Astrocyte (in vitro differentiated cells and primary cell): ENCODE data around the gene CYP2U1. TPM values are rescaled to one million over a fixed set of nuclear protein-coding genes. Genes with fewer than 3 reads are reported as not detected.
A peak's percentile ranks its signal among the peaks of the same experiment; 100 is the strongest.

ENCODE experiments used
- DNase-seq: peaks from one replicate; pipeline ENCODE4 v3.0.0-alpha.2; 2010; ENCODE audit warnings: low read depth
- FAIRE-seq: peaks from 2 replicates; lab custom pipeline; 2011; peaks lifted over from hg19 to GRCh38; lab: Jason Lieb, UNC
- H2AFZ ChIP-seq: 2 replicates; pipeline ENCODE4 v1.6.0; 2012; ENCODE audit warnings: low read depth, low read length, inconsistent platforms
- H3K27ac ChIP-seq: 2 replicates; pipeline ENCODE4 v1.5.1; 2011; ENCODE audit warnings: low read depth, low read length, inconsistent platforms
- H3K27me3 ChIP-seq: 2 replicates; pipeline ENCODE4 v1.6.0; 2011; ENCODE audit warnings: low read length, inconsistent platforms; ENCODE audit not compliant: insufficient read depth
- H3K36me3 ChIP-seq: 2 replicates; pipeline ENCODE4 v1.5.1; 2011; ENCODE audit warnings: low read length, inconsistent platforms; ENCODE audit not compliant: insufficient read depth
- H3K4me1 ChIP-seq: 2 replicates; pipeline ENCODE4 v1.5.1; 2011; ENCODE audit warnings: low read length, inconsistent platforms; ENCODE audit not compliant: insufficient read depth
- H3K4me2 ChIP-seq: 2 replicates; pipeline ENCODE4 v1.6.0; 2012; ENCODE audit warnings: low read length, inconsistent platforms
- H3K4me3 ChIP-seq: 2 replicates; pipeline ENCODE4 v1.5.1; 2011; ENCODE audit warnings: low read depth, mild to moderate bottlenecking, low read length, inconsistent platforms; ENCODE audit not compliant: insufficient read depth
- H3K79me2 ChIP-seq: 2 replicates; pipeline ENCODE4 v1.6.0; 2012; ENCODE audit warnings: mild to moderate bottlenecking, low read length, inconsistent platforms; ENCODE audit not compliant: insufficient read depth
- H3K9ac ChIP-seq: 2 replicates; pipeline ENCODE4 v1.6.0; 2012; ENCODE audit warnings: mild to moderate bottlenecking, low read length, inconsistent platforms
- H3K9me3 ChIP-seq: 2 replicates; pipeline ENCODE4 v1.5.1; 2012; ENCODE audit warnings: low read depth, mild to moderate bottlenecking, low read length, inconsistent platforms; ENCODE audit not compliant: insufficient read depth
- H4K20me1 ChIP-seq: 2 replicates; pipeline ENCODE4 v1.6.0; 2012; ENCODE audit warnings: low read length, inconsistent platforms; ENCODE audit not compliant: insufficient read depth
- H3K27ac Mint-ChIP-seq: one replicate; pipeline ENCODE4 v1.8.0; 2021; ENCODE audit warnings: mild to moderate bottlenecking, mixed read lengths; ENCODE audit not compliant: unreplicated experiment
- H3K27me3 Mint-ChIP-seq: one replicate; pipeline ENCODE4 v1.8.0; 2021; ENCODE audit warnings: low read depth, mixed read lengths; ENCODE audit not compliant: unreplicated experiment
- H3K36me3 Mint-ChIP-seq: one replicate; pipeline ENCODE4 v1.8.0; 2021; ENCODE audit warnings: low read depth, mixed read lengths; ENCODE audit not compliant: unreplicated experiment
- H3K4me1 Mint-ChIP-seq: one replicate; pipeline ENCODE4 v1.8.0; 2021; ENCODE audit warnings: low read depth, mixed read lengths; ENCODE audit not compliant: unreplicated experiment
- H3K4me3 Mint-ChIP-seq: one replicate; pipeline ENCODE4 v1.8.0; 2021; ENCODE audit warnings: mild to moderate bottlenecking, moderate library complexity, mixed read lengths; ENCODE audit not compliant: unreplicated experiment
- H3K9me3 Mint-ChIP-seq: one replicate; pipeline ENCODE4 v1.8.0; 2021; ENCODE audit warnings: mild to moderate bottlenecking, mixed read lengths; ENCODE audit not compliant: unreplicated experiment
- EZH2 ChIP-seq: IDR thresholded peaks from 2 replicates; pipeline ENCODE4 v1.6.1; 2012; ENCODE audit warnings: mild to moderate bottlenecking, low read length, inconsistent platforms; ENCODE audit not compliant: insufficient read depth
- total RNA-seq: library from RNA; stranded (reverse); gene quantifications from 2 replicates; pipeline ENCODE4 v1.2.1, GENCODE V29; 2021
- TF ChIP-seq, protein P1 (sequence below): IDR thresholded peaks from 2 replicates; pipeline ENCODE4 v1.5.1; 2011; ENCODE audit warnings: low read depth, mild to moderate bottlenecking, inconsistent platforms, low read length, moderate library complexity; ENCODE audit not compliant: insufficient read depth

CYP2U1 gene
- total RNA-seq, 1 donor from 2014 or later: 7.6 TPM

DNA sequence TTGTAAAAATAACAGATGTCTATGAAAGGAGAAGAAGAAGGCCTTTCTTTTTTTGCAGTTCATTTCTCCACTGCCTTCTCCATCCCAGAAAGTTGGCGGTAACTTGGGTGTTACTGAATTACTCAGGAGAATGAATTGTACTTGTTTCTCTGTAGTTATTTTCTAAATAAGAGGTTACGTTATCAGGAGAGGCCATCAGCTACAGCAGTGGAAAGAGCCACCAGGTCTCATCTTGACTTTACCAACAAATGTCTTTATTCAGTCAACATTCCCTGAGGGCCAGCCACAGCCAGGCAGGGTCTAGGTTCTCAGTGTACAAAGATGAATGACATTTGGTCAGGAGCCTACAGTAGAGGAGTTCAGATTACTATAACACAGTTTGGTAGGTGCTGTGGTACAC is 66.4 kb downstream of the CYP2U1 start:
- Histone ChIP-seq H3K9me3 (no peaks in the 10 kb centered on the region), H3K4me3 (no peak overlapping the region), H3K79me2 (peaks cover 27% of the 10 kb centered on the region), H3K4me1 (peaks cover 16% of the 10 kb centered on the region), H3K4me2 (peak overlapping the region; percentile 6), H3K36me3 (no peaks in the 10 kb centered on the region), H4K20me1 (peaks cover 19% of the 10 kb centered on the region), H3K27ac (no peak overlapping the region), H3K9ac (no peak overlapping the region), H3K27me3 (no peaks in the 10 kb centered on the region), H2AFZ (no peak overlapping the region)
- TF ChIP-seq, protein P1, sequence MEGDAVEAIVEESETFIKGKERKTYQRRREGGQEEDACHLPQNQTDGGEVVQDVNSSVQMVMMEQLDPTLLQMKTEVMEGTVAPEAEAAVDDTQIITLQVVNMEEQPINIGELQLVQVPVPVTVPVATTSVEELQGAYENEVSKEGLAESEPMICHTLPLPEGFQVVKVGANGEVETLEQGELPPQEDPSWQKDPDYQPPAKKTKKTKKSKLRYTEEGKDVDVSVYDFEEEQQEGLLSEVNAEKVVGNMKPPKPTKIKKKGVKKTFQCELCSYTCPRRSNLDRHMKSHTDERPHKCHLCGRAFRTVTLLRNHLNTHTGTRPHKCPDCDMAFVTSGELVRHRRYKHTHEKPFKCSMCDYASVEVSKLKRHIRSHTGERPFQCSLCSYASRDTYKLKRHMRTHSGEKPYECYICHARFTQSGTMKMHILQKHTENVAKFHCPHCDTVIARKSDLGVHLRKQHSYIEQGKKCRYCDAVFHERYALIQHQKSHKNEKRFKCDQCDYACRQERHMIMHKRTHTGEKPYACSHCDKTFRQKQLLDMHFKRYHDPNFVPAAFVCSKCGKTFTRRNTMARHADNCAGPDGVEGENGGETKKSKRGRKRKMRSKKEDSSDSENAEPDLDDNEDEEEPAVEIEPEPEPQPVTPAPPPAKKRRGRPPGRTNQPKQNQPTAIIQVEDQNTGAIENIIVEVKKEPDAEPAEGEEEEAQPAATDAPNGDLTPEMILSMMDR: no peak
- TF ChIP-seq EZH2: no peak
- no peak overlapping the region for H3K4me3 Mint-ChIP-seq
- H3K36me3 Mint-ChIP-seq: peaks cover 8% of the 10 kb centered on the region
- peaks cover 4% of the 10 kb centered on the region for H3K9me3 Mint-ChIP-seq
- DNase-seq: no peak
- no peak overlapping the region for H3K27ac Mint-ChIP-seq
- no peaks in the 10 kb centered on the region for H3K27me3 Mint-ChIP-seq
- no peak for FAIRE-seq
- H3K4me1 Mint-ChIP-seq: peaks cover 14% of the 10 kb centered on the region

DNA sequence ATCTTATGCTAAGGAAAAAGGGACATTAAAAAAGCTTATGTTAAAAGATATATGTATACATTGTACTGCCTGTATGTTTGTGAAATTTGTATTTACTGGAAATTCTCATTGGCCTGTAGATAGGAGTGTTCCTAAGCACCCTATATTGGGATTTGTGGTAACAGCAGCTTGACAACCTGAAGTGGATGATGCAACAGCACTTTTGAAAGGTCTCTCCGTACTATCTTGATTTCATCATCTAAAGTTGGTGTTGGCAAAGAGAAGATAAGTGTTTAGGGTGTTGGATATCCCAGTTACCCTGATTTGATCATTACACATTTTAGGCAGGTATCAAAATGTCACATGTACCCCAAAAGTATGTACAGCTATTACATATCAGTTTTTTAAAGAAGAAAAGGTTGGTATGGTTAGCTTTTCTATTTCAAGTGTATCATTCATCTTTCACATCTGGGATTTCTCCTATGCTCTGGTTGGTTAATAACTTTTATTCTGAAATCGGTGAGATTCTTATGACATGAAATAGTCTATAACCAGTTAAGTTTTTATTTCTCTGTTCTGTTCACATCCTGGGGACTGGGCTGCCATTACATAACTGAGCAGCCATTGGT is 68.7 kb downstream of the CYP2U1 start:
- peaks cover 14% of the 10 kb centered on the region for H4K20me1 ChIP-seq
- H3K9ac ChIP-seq: no peak overlapping the region
- no peak overlapping the region for H3K4me3 ChIP-seq
- H3K4me2 ChIP-seq: no peak overlapping the region
- H3K4me1 ChIP-seq: peaks cover 16% of the 10 kb centered on the region
- H3K4me3 Mint-ChIP-seq: no peak overlapping the region
- peaks cover 4% of the 10 kb centered on the region for H3K9me3 Mint-ChIP-seq
- H3K36me3 ChIP-seq: no peaks in the 10 kb centered on the region
- no peaks in the 10 kb centered on the region for H3K27me3 Mint-ChIP-seq
- H3K79me2 ChIP-seq: peaks cover 7% of the 10 kb centered on the region
- no peaks in the 10 kb centered on the region for H3K27me3 ChIP-seq
- H3K27ac ChIP-seq: no peak overlapping the region
- H2AFZ ChIP-seq: no peak overlapping the region
- H3K9me3 ChIP-seq: no peaks in the 10 kb centered on the region
- FAIRE-seq (no peak), DNase-seq (no peak)
- H3K36me3 Mint-ChIP-seq: peaks cover 8% of the 10 kb centered on the region
- H3K27ac Mint-ChIP-seq: no peak overlapping the region
- peaks cover 17% of the 10 kb centered on the region for H3K4me1 Mint-ChIP-seq
- TF ChIP-seq, protein P1: no peak
- no peak for TF ChIP-seq EZH2

DNA sequence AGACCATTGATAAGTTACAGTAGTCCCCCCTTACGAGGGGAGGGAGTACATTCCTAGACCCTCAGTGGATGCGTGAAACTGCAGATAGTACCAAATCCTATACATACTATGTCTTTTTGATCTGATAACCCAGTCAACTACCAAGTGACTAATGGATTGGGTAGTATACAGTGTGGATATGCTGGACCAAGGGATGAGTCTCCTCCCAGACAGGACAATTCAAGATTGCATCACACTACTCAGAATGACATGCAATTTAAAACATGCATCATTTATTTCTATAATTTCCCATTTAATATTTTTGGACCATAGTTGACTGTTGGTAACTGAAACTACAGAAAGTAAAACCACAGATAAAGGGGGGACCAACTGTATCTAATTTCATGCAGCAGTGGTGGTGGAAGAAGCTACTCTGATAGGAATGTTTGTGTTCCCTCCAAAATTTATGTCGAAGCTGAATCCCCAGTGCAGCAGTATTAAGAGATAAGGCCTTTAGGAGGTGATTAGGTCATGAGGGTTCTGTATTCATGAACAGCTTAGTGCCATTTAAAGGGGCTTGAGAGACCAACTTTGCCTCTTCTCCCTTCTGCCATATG is 70.3 kb downstream of the CYP2U1 start:
- TF ChIP-seq EZH2: no peak
- TF ChIP-seq, protein P1: no peak
- H3K4me3 Mint-ChIP-seq: no peak overlapping the region
- Histone ChIP-seq H3K27ac (no peak overlapping the region), H3K36me3 (no peaks in the 10 kb centered on the region), H3K4me3 (no peak overlapping the region), H4K20me1 (peaks cover 8% of the 10 kb centered on the region), H3K4me1 (peaks cover 15% of the 10 kb centered on the region), H3K79me2 (peaks cover 4% of the 10 kb centered on the region), H3K27me3 (no peaks in the 10 kb centered on the region), H3K4me2 (no peak overlapping the region), H2AFZ (no peak overlapping the region), H3K9ac (no peak overlapping the region), H3K9me3 (no peaks in the 10 kb centered on the region)
- H3K9me3 Mint-ChIP-seq: peaks cover 2% of the 10 kb centered on the region
- H3K36me3 Mint-ChIP-seq: peaks cover 5% of the 10 kb centered on the region
- no peak for FAIRE-seq
- H3K4me1 Mint-ChIP-seq: peaks cover 17% of the 10 kb centered on the region
- no peak for DNase-seq
- no peaks in the 10 kb centered on the region for H3K27me3 Mint-ChIP-seq
- H3K27ac Mint-ChIP-seq: no peak overlapping the region
